ENCODE data around the gene HIC1. TPM values are rescaled to one million over a fixed set of nuclear protein-coding genes. Genes with fewer than 3 reads are reported as not detected.

The HIC1 gene, protein sequence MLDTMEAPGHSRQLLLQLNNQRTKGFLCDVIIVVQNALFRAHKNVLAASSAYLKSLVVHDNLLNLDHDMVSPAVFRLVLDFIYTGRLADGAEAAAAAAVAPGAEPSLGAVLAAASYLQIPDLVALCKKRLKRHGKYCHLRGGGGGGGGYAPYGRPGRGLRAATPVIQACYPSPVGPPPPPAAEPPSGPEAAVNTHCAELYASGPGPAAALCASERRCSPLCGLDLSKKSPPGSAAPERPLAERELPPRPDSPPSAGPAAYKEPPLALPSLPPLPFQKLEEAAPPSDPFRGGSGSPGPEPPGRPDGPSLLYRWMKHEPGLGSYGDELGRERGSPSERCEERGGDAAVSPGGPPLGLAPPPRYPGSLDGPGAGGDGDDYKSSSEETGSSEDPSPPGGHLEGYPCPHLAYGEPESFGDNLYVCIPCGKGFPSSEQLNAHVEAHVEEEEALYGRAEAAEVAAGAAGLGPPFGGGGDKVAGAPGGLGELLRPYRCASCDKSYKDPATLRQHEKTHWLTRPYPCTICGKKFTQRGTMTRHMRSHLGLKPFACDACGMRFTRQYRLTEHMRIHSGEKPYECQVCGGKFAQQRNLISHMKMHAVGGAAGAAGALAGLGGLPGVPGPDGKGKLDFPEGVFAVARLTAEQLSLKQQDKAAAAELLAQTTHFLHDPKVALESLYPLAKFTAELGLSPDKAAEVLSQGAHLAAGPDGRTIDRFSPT
- total RNA-seq = under 1 TPM; 0.33 to 0.34 TPM

GRCh38 chr17:2054512-2055291 is at the start of gene HIC1:
TSS of gene HIC1 (plus strand) at chr17:2055103. CDS start at chr17:2056691, 1,588 bp downstream.

DNA sequence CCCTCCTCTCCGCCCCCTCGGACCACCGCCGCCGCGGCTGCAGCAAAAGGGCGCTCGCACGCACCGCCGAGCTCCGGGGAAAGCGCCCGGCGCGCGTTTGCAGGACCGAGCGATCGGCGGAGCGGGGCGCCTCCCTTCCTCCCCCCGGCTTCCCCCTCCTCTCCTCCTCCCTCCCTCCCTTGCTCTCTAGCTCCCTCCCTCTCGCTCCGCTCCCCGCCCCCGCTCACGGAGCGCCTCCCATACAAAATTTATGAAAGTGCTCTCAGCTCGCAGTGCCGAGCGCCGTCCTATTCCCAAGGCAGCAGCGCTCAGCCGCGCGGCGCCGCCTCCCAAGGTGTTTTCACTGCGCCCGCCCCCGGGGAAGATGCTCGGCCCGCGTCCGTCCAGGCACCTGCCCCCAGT is 29.7 kb upstream of the HIC1 start, which contains the start of gene RTN4RL1:
TSS of gene RTN4RL1 (minus strand) at position 115 of the 402 bp plus-strand sequence. CDS start 469 bp downstream, outside the sequence.

DNA sequence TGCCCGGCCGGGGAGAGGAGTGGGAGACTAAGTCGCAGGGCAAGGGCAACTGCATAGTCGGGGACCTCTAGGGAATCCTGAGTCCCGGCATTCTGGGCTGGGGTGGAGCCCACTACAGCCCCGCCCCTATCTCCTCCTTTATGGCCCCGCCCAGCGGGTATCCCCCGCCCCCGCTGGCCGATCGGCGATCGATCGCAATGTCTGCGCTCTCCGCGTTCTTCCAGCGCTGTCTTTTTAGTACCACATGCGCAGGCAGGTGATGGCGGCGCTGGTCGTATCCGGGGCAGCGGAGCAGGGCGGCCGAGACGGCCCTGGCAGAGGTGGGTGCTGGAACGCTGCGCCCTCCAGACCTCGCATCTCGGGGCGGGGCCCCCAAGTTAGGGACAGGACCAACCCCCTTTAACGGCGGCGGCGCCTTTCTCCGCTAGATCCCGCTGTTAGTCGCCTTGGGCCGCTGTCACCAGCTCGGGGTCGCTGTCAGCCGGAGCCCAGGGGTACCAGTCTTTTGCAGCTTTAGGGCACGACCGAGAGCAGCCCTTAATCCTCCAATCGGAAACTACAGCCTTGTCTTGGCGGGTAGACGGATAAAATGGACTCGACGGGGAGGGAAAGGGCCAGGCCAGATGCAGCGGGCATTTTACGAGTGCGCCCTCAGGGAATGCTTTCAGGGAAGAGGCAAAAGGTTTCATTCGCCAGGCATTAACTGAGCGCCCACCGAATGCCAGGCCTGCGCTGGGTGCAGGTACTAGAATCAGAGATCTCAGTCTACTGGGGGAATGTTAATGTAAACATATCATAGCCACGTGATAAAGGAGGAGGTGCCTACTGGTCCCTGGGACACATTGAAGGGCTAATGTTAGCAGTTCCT is 24.8 kb upstream of the HIC1 start, which contains the start of gene DPH1:
TSS of gene DPH1 (plus strand) at position 243 of the 868 bp plus-strand sequence. CDS start at position 260, 17 bp downstream.

GRCh38 chr17:2041561-2042389 is 13.1 kb upstream of the HIC1 start, which contains the start of gene OVCA2:
TSS of gene OVCA2 (plus strand) at chr17:2042022. CDS start at chr17:2042048, 26 bp downstream.

Small RNA genes lying within 50 kb of the gene (small RNA-seq; reads per million reads assigned to genes)
- gene AC090617.6 (0 reads per million in 2 donors), gene AC090617.9 (0 reads per million in 2 donors), gene MIR132 (40.3 to 64.9 reads per million in 2 donors), gene MIR212 (21.5 to 29.8 reads per million in 2 donors), gene OVCA2 (0 reads per million in 2 donors)

Other genes with a start within 250 kb of the HIC1 start
- 10 to 100 TPM; 11.7 to 17.6 TPM for gene SMYD4, start 225.2 kb upstream of the HIC1 start, total RNA-seq
- gene RPA1, start 225.1 kb upstream of the HIC1 start, total RNA-seq = 10 to 100 TPM; 13.1 to 29.0 TPM
- gene RTN4RL1, start 29.8 kb upstream of the HIC1 start, total RNA-seq = under 1 TPM; under 0.01 to 0.67 TPM
- gene DPH1, start 24.9 kb upstream of the HIC1 start, total RNA-seq = 10 to 100 TPM; 26.6 to 29.6 TPM
- gene OVCA2, start 13.1 kb upstream of the HIC1 start, total RNA-seq = 10 to 100 TPM; 60.6 to 75.9 TPM
- 10 to 100 TPM; 13.8 to 16.0 TPM for gene SMG6, start 248.7 kb downstream of the HIC1 start, total RNA-seq
- 10 to 100 TPM; 24.1 to 40.3 TPM for gene SRR, start 248.8 kb downstream of the HIC1 start, total RNA-seq

All from melanocyte of skin (primary cell).